ENCODE results near the gene CLEC2D.

The CLEC2D gene

DNA sequence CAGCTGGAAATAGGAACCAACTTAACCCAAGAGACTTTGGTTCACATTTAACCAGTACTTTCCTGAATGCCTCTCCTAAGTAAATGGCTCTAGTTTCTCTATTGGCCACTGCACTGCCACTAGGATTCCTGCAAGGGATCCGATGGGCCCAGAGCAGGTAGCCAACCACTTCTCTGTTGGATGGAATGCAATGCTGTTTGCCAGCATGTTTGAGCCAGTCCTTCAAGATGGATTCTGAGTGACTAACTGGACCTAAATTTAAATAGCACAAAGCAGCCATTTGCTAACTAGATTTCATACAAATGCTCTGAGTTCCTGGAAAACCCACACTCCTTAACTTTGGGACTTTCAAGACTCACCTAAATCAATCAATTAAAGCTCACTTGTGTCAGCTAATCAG, 9.5 kb upstream of the CLEC2D start:
- no peak overlapping the region for H4K8ac ChIP-seq (ENCODE audit: low read length)
- H2BK15ac ChIP-seq (ENCODE audit: low read depth, poor library complexity, severe bottlenecking) = no peak overlapping the region
- no peak overlapping the region for H2AFZ ChIP-seq (ENCODE audit: low read depth, low read length)
- H2BK120ac ChIP-seq (ENCODE audit: low read depth, low read length) = no peak overlapping the region
- H3K4me3 ChIP-seq (ENCODE audit: insufficient read depth in 1 of 2, low read depth in 1 of 2, low read length in 2 of 2) = no peak overlapping the region
- H3K27ac ChIP-seq (ENCODE audit: low read length, poor library complexity, severe bottlenecking) = no peak overlapping the region
- H3K36me3 ChIP-seq (ENCODE audit: control insufficient read depth in 1 of 2, insufficient read depth in 2 of 2, low read depth in 1 of 2, low read length in 2 of 2) = peaks cover 12 to 72% of the 10 kb centered on the region in 2 experiments
- no peak overlapping the region for H3K4me2 ChIP-seq (ENCODE audit: low read length, poor library complexity, severe bottlenecking)
- H2AK5ac ChIP-seq (ENCODE audit: low read length, severe bottlenecking) = no peak overlapping the region
- no peak overlapping the region for H2BK5ac ChIP-seq (ENCODE audit: low read depth, low read length, poor library complexity, severe bottlenecking)
- H3K27me3 ChIP-seq (ENCODE audit: control insufficient read depth in 1 of 2, insufficient read depth in 1 of 2, low read length in 2 of 2) = no peaks in the 10 kb centered on the region
- no peaks in the 10 kb centered on the region for H3K4me1 ChIP-seq (ENCODE audit: control insufficient read depth, insufficient read depth, low read depth, low read length)
- DNase-seq = no peak
- H3K9ac ChIP-seq (ENCODE audit: low read length) = no peak overlapping the region
- no peak overlapping the region for H3K18ac ChIP-seq (ENCODE audit: low read depth in 1 of 2, low read length in 2 of 2)
- whole genome bisulfite sequencing = 100% methylated on average over 1 of the region's 1 CpG
- no peak overlapping the region for H3K4ac ChIP-seq (ENCODE audit: low read depth in 1 of 2, low read length in 2 of 2)
- H3K14ac ChIP-seq (ENCODE audit: low read length in 2 of 2) = no peak overlapping the region
- peaks cover 6% of the 10 kb centered on the region for H3K79me1 ChIP-seq (replicated peaks; ENCODE audit: low read length, poor library complexity, severe bottlenecking)
- no peak overlapping the region for H4K91ac ChIP-seq (ENCODE audit: low read length)
- no peak overlapping the region for H3K23ac ChIP-seq (ENCODE audit: low read length in 2 of 2)
- H3K9me3 ChIP-seq (ENCODE audit: control insufficient read depth, low read length) = peaks cover 4% of the 10 kb centered on the region
- no peak overlapping the region for H2BK12ac ChIP-seq (ENCODE audit: low read length in 2 of 2)

DNA sequence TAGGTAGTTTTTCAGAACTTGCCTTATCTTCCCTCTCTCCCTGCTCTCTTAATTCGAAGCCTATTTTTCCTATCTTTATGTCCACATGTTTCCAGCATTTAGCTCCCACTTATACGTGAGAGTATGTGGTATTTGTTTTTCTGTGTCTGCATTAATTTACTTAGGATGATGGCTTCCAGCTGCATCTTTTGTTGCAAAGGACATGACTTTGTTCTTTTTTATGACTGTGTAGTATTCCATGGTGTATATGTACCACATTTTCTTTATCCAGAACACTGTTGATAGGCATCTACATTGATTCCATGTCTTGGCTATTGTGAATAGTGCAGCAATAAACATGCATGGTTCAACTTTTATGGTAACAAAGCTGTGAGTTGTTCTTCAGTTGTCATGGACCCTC, 7.8 kb upstream of the CLEC2D start:
- Histone ChIP-seq H3K9me3 (ENCODE audit: control insufficient read depth, low read length) (peaks cover 4% of the 10 kb centered on the region), H2AFZ (ENCODE audit: low read depth, low read length) (no peak overlapping the region), H3K14ac (ENCODE audit: low read length in 2 of 2) (no peak overlapping the region), H3K79me1 (replicated peaks; ENCODE audit: low read length, poor library complexity, severe bottlenecking) (peaks cover 6% of the 10 kb centered on the region), H2BK15ac (ENCODE audit: low read depth, poor library complexity, severe bottlenecking) (no peak overlapping the region), H3K27me3 (ENCODE audit: control insufficient read depth in 1 of 2, insufficient read depth in 1 of 2, low read length in 2 of 2) (no peaks in the 10 kb centered on the region), H3K4ac (ENCODE audit: low read depth in 1 of 2, low read length in 2 of 2) (no peak overlapping the region), H3K23ac (ENCODE audit: low read length in 2 of 2) (no peak overlapping the region), H2BK5ac (ENCODE audit: low read depth, low read length, poor library complexity, severe bottlenecking) (no peak overlapping the region), H4K8ac (ENCODE audit: low read length) (no peak overlapping the region), H2AK5ac (ENCODE audit: low read length, severe bottlenecking) (no peak overlapping the region), H2BK120ac (ENCODE audit: low read depth, low read length) (no peak overlapping the region), H3K36me3 (ENCODE audit: control insufficient read depth in 1 of 2, insufficient read depth in 2 of 2, low read depth in 1 of 2, low read length in 2 of 2) (peaks cover 12 to 60% of the 10 kb centered on the region in 2 experiments), H3K27ac (ENCODE audit: low read length, poor library complexity, severe bottlenecking) (no peak overlapping the region), H3K18ac (ENCODE audit: low read depth in 1 of 2, low read length in 2 of 2) (no peak overlapping the region), H3K4me1 (ENCODE audit: control insufficient read depth, insufficient read depth, low read depth, low read length) (no peaks in the 10 kb centered on the region), H3K4me3 (ENCODE audit: insufficient read depth in 1 of 2, low read depth in 1 of 2, low read length in 2 of 2) (no peak overlapping the region), H4K91ac (ENCODE audit: low read length) (no peak overlapping the region), H2BK12ac (ENCODE audit: low read length in 2 of 2) (no peak overlapping the region), H3K4me2 (ENCODE audit: low read length, poor library complexity, severe bottlenecking) (no peak overlapping the region), H3K9ac (ENCODE audit: low read length) (no peak overlapping the region)
- DNase-seq = no peak
- WGBS = no CpG with 5 or more reads among the region's 2 CpGs

DNA sequence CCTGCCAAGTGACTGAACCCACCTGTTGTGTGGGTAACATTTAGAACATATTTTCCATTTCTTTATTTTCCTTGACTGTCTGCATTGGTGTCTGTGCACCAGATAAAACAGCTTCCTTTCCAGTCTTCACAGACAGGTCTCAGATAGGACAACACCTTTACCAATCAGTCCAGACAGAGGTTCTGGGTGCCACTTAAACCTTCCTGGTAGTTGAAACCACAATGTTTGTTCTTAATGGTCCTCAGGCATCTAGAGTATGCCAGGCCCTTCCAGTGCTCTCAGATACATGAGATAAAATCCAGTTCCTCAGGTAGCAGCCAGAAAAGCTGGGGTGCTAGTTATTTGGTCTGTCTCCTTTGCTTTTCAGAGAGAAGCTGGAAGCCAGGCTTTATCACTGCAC, 7.0 kb upstream of the CLEC2D start:
- Histone ChIP-seq H3K4ac (ENCODE audit: low read depth in 1 of 2, low read length in 2 of 2) (no peak overlapping the region), H2AK5ac (ENCODE audit: low read length, severe bottlenecking) (no peak overlapping the region), H2BK5ac (ENCODE audit: low read depth, low read length, poor library complexity, severe bottlenecking) (no peak overlapping the region), H3K4me2 (ENCODE audit: low read length, poor library complexity, severe bottlenecking) (no peak overlapping the region), H3K36me3 (ENCODE audit: control insufficient read depth in 1 of 2, insufficient read depth in 2 of 2, low read depth in 1 of 2, low read length in 2 of 2) (peaks cover 10 to 53% of the 10 kb centered on the region in 2 experiments), H3K18ac (ENCODE audit: low read depth in 1 of 2, low read length in 2 of 2) (no peak overlapping the region), H3K9ac (ENCODE audit: low read length) (no peak overlapping the region), H2AFZ (ENCODE audit: low read depth, low read length) (no peak overlapping the region), H3K79me1 (replicated peaks; ENCODE audit: low read length, poor library complexity, severe bottlenecking) (peaks cover 6% of the 10 kb centered on the region), H3K4me3 (ENCODE audit: insufficient read depth in 1 of 2, low read depth in 1 of 2, low read length in 2 of 2) (no peak overlapping the region), H4K8ac (ENCODE audit: low read length) (no peak overlapping the region), H3K9me3 (ENCODE audit: control insufficient read depth, low read length) (peaks cover 4% of the 10 kb centered on the region), H2BK15ac (ENCODE audit: low read depth, poor library complexity, severe bottlenecking) (no peak overlapping the region), H4K91ac (ENCODE audit: low read length) (no peak overlapping the region), H2BK120ac (ENCODE audit: low read depth, low read length) (no peak overlapping the region), H3K14ac (ENCODE audit: low read length in 2 of 2) (no peak overlapping the region), H3K4me1 (ENCODE audit: control insufficient read depth, insufficient read depth, low read depth, low read length) (peaks cover 1% of the 10 kb centered on the region), H2BK12ac (ENCODE audit: low read length in 2 of 2) (no peak overlapping the region), H3K27ac (ENCODE audit: low read length, poor library complexity, severe bottlenecking) (no peak overlapping the region), H3K27me3 (ENCODE audit: control insufficient read depth in 1 of 2, insufficient read depth in 1 of 2, low read length in 2 of 2) (no peaks in the 10 kb centered on the region), H3K23ac (ENCODE audit: low read length in 2 of 2) (no peak overlapping the region)
- no peak for DNase-seq

DNA sequence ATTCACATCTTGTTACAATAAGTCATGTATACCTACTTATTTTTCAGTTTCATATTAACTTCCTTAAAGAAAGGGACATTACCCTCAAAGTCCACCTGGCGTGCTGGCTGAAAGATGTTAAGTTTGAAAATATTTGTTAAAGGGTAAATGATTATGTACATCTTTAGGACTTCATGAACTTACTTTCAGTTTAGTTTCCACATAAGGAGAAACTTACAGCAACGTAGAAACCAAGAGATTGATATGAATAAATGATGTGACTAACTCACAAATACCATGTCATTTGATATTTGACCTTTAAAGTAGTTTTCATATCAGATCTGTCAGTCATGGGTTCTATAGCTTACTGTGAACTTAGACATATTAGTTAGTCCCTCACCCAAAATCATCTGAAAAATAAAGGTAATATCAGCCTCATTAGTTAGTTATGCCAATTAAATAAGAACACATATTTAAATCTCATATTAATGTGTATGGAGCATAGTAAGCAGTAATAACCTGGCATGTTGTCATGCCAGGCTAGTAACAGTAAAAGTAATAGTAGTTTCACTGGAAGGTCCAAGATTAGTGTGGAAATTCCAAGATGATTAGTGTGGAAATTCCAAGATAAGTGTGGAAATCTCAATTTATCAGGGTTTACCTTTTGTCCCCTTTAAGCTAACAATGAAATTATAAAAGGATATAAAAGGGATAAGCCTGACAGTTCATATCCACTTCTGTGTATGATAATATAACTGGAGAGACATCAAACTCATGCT, 1.9 kb upstream of the CLEC2D start:
- no peak overlapping the region for H2AK5ac ChIP-seq (ENCODE audit: low read length, severe bottlenecking)
- H2BK15ac ChIP-seq (ENCODE audit: low read depth, poor library complexity, severe bottlenecking) = no peak overlapping the region
- no peaks in the 10 kb centered on the region for H3K9me3 ChIP-seq (ENCODE audit: control insufficient read depth, low read length)
- no peak overlapping the region for H3K27ac ChIP-seq (ENCODE audit: low read length, poor library complexity, severe bottlenecking)
- H2BK120ac ChIP-seq (ENCODE audit: low read depth, low read length) = no peak overlapping the region
- no peaks in the 10 kb centered on the region for H3K79me1 ChIP-seq (replicated peaks; ENCODE audit: low read length, poor library complexity, severe bottlenecking)
- H3K9ac ChIP-seq (ENCODE audit: low read length) = no peak overlapping the region
- WGBS = no CpG with 5 or more reads among the region's 2 CpGs
- H4K8ac ChIP-seq (ENCODE audit: low read length) = no peak overlapping the region
- H3K4me1 ChIP-seq (ENCODE audit: control insufficient read depth, insufficient read depth, low read depth, low read length) = peaks cover 1% of the 10 kb centered on the region
- H3K4ac ChIP-seq (ENCODE audit: low read depth in 1 of 2, low read length in 2 of 2) = no peak overlapping the region
- H3K14ac ChIP-seq (ENCODE audit: low read length in 2 of 2) = no peak overlapping the region
- no peak for DNase-seq
- no peak overlapping the region for H2BK5ac ChIP-seq (ENCODE audit: low read depth, low read length, poor library complexity, severe bottlenecking)
- no peak overlapping the region for H3K4me2 ChIP-seq (ENCODE audit: low read length, poor library complexity, severe bottlenecking)
- H2AFZ ChIP-seq (ENCODE audit: low read depth, low read length) = no peak overlapping the region
- H3K36me3 ChIP-seq (ENCODE audit: control insufficient read depth in 1 of 2, insufficient read depth in 2 of 2, low read depth in 1 of 2, low read length in 2 of 2) = peaks cover 0 to 12% of the 10 kb centered on the region in 2 experiments
- H3K27me3 ChIP-seq (ENCODE audit: control insufficient read depth in 1 of 2, insufficient read depth in 1 of 2, low read length in 2 of 2) = no peaks in the 10 kb centered on the region
- no peak overlapping the region for H4K91ac ChIP-seq (ENCODE audit: low read length)
- H3K4me3 ChIP-seq (ENCODE audit: insufficient read depth in 1 of 2, low read depth in 1 of 2, low read length in 2 of 2) = peak overlapping the region in 1 of 2 experiments; percentile 1
- H3K18ac ChIP-seq (ENCODE audit: low read depth in 1 of 2, low read length in 2 of 2) = no peak overlapping the region
- H3K23ac ChIP-seq (ENCODE audit: low read length in 2 of 2) = no peak overlapping the region
- no peak overlapping the region for H2BK12ac ChIP-seq (ENCODE audit: low read length in 2 of 2)

Measured in mesenchymal stem cell (in vitro differentiated cells and primary cell).